Measurements from ENCODE around the gene ITGBL1. TPM values are rescaled to one million over a fixed set of nuclear protein-coding genes. Genes with fewer than 3 reads are reported as not detected.

ITGBL1 gene
- total and polyA plus RNA-seq, 2 of the 8 experiments (the other 6 are each of a cell fraction or from before 2014, with no cell fraction given): not detected

- no peak overlapping the region for H2BK12ac ChIP-seq (ENCODE audit: low read depth, low read length)
- H3K18ac ChIP-seq (ENCODE audit: extremely low read depth, low read length): no peak overlapping the region
- no peak overlapping the region for H4K91ac ChIP-seq (replicated peaks; ENCODE audit: insufficient read length, low read length)
- DNase-seq (ENCODE audit: low read depth in 1 of 2, low spot score in 2 of 2) (no peak), FAIRE-seq (no peak)
- H3K23me2 ChIP-seq (ENCODE audit: low read depth, low read length): 0 out of 2 replicates have a peak, but pooled peaks cover 1% of the 10 kb centered on the region
- no peak overlapping the region for H4K8ac ChIP-seq (ENCODE audit: extremely low read depth, insufficient read depth, low read length)
- no peaks in the 10 kb centered on the region for H3K36me3 ChIP-seq (ENCODE audit: control insufficient read depth in 2 of 4, insufficient read depth in 4 of 4, low read length in 3 of 4)
- H2BK5ac ChIP-seq (ENCODE audit: low read depth, low read length): no peak overlapping the region
- no peak overlapping the region for H2BK15ac ChIP-seq (ENCODE audit: low read length)
- no peak overlapping the region for H2BK20ac ChIP-seq (ENCODE audit: low read length)
- H3K56ac ChIP-seq (replicated peaks; ENCODE audit: insufficient read length, low read depth, low read length): no peak overlapping the region
- no peak overlapping the region for H3K4me3 ChIP-seq (ENCODE audit: extremely low read depth in 1 of 4, insufficient read depth in 2 of 4, low read depth in 3 of 4, low read length in 4 of 4)
- no peak overlapping the region for H2AFZ ChIP-seq (ENCODE audit: low read length)
- CTCF ChIA-PET (ENCODE audit: partially characterized antibody): interaction anchor here (0.6 to 1.3 kb wide), 3 partner anchors 11 to 280 kb away, joined by 3 to 4 read pairs (median 3); no protein-coding TSS in a partner anchor
- no peak overlapping the region for H3K9ac ChIP-seq (replicated peaks in 1 of 4; ENCODE audit: extremely low read depth in 1 of 4, low read depth in 3 of 4, low read length in 3 of 4)
- no peak overlapping the region for H3K4me2 ChIP-seq (ENCODE audit: insufficient read depth in 1 of 2, low read depth in 2 of 2, low read length in 2 of 2)
- no peak overlapping the region for H3K27ac ChIP-seq (ENCODE audit: low read depth, low read length)
- no peak overlapping the region for H4K5ac ChIP-seq (ENCODE audit: insufficient read length, low read depth, low read length)
- H3K4me1 ChIP-seq (replicated peaks in 1 of 4; ENCODE audit: control insufficient read depth in 3 of 4, insufficient read depth in 4 of 4, low read length in 3 of 4): no peaks in the 10 kb centered on the region
- no peaks in the 10 kb centered on the region for H3K9me3 ChIP-seq (ENCODE audit: insufficient read depth in 2 of 2, low read depth in 1 of 2, low read length in 1 of 2)
- POLR2A ChIA-PET (ENCODE audit: partially characterized antibody): interaction anchor here (0.7 kb wide), 1 partner anchor 350 kb away, joined by 4 read pairs; no protein-coding TSS in a partner anchor
- H2BK120ac ChIP-seq (replicated peaks; ENCODE audit: low read depth, low read length): no peak overlapping the region
- H3K14ac ChIP-seq (ENCODE audit: insufficient read length): no peak overlapping the region
- no peak overlapping the region for H2AK5ac ChIP-seq (ENCODE audit: low read depth, low read length)
- H3K79me2 ChIP-seq (ENCODE audit: control insufficient read depth in 1 of 2, insufficient read depth in 2 of 2, low read length in 2 of 2): no peaks in the 10 kb centered on the region
- H3K79me1 ChIP-seq (ENCODE audit: low read depth, low read length): no peaks in the 10 kb centered on the region
- H4K20me1 ChIP-seq (replicated peaks in 1 of 2; ENCODE audit: control insufficient read depth in 1 of 2, insufficient read depth in 2 of 2, low read length in 2 of 2): no peaks in the 10 kb centered on the region
- H3K27me3 ChIP-seq (replicated peaks in 1 of 4; ENCODE audit: control insufficient read depth in 3 of 4, extremely low read depth in 1 of 4, insufficient read depth in 3 of 4, low read length in 3 of 4): no peaks in the 10 kb centered on the region
- H3K4ac ChIP-seq (replicated peaks; ENCODE audit: insufficient read length, low read depth, low read length): no peak overlapping the region
- WGBS, 2 experiments (ENCODE audit: extremely low coverage in 1 of 2, insufficient coverage in 1 of 2, insufficient read length in 1 of 2, insufficient replicate concordance in 2 of 2, low coverage in 1 of 2, low lambda C conversion rate in 2 of 2, missing lambda C conversion rate in 1 of 2): 87% methylated on average over 6 of the region's 6 CpGs; no CpG with 5 or more reads in 1 of the 2 experiments
- no peak overlapping the region for H3K23ac ChIP-seq (ENCODE audit: insufficient read length)
- TF ChIP-seq HDAC2 (IDR thresholded peaks at IDR 0.05; ENCODE audit: borderline replicate concordance in 1 of 2, low read depth in 2 of 2, low read length in 2 of 2) (no peak), JUN (IDR thresholded peaks at IDR 0.05; ENCODE audit: low read depth, low read length) (no peak), CEBPB (IDR thresholded peaks at IDR 0.05; ENCODE audit: low read depth, low read length) (no peak), CHD2 (IDR thresholded peaks at IDR 0.05; ENCODE audit: low read length) (no peak), TAF1 (IDR thresholded peaks at IDR 0.05; ENCODE audit: low read depth, low read length) (no peak), ZNF274 (IDR thresholded peaks at IDR 0.05; ENCODE audit: borderline replicate concordance, extremely low read depth, low read length) (no peak), SUZ12 (IDR thresholded peaks at IDR 0.05; ENCODE audit: low read length) (no peak), CREB1 (IDR thresholded peaks at IDR 0.05) (no peak), POLR2A (IDR thresholded peaks at IDR 0.05; ENCODE audit: control extremely low read depth in 1 of 2, low read depth in 2 of 2, low read length in 2 of 2) (no peak), JUND (IDR thresholded peaks at IDR 0.05; ENCODE audit: low read length) (no peak), USF2 (IDR thresholded peaks at IDR 0.05; ENCODE audit: low read length) (no peak), SIRT6 (IDR thresholded peaks at IDR 0.05; ENCODE audit: low read length) (no peak), MAFK (IDR thresholded peaks at IDR 0.05; ENCODE audit: low read depth, low read length) (no peak)
Measured at GRCh38 chr13:101424381-101425155, 27.9 kb upstream of the ITGBL1 start.
